Endothelial cell of umbilical vein (primary cell): Measurements from ENCODE around the gene SH3TC2. TPM values are rescaled to one million over a fixed set of nuclear protein-coding genes. Genes with fewer than 3 reads are reported as not detected.

Experiments used
- BruUV-seq: library from RNA; stranded (reverse); fragments of 400-500 nt; replicated peaks from 2 replicates; lab custom pipeline; 2021; lab: Mats Ljungman, UMichigan
- CTCF ChIA-PET: fragments of 300-600, 350-600 bp; sonication (Branson Sonifier 250); formaldehyde crosslinking; loops from one replicate; lab custom pipeline; 2021; ENCODE audit warnings: antibody characterized with exemption, inconsistent platforms; lab: Charles Lee
- POLR2A ChIA-PET: fragments of 300-600, 350-600 bp; sonication (Branson Sonifier 250); formaldehyde crosslinking; loops from one replicate; lab custom pipeline; 2021; ENCODE audit warnings: antibody characterized with exemption, inconsistent platforms; lab: Charles Lee
- DNase-seq: peaks from one replicate; pipeline ENCODE4 v3.0.0-alpha.2; 2011; ENCODE audit warnings: low read depth, low spot score
- FAIRE-seq: peaks from 2 replicates; lab custom pipeline; 2011; peaks lifted over from hg19 to GRCh38; lab: Jason Lieb, UNC
- H2AFZ ChIP-seq: 2 replicates; pipeline ENCODE4 v1.6.0; 2012; ENCODE audit warnings: low read depth, low read length, control low read depth, inconsistent platforms
- H3K27ac ChIP-seq: 2 replicates; pipeline ENCODE4 v1.5.1; 2011; ENCODE audit warnings: low read depth, mild to moderate bottlenecking, control low read depth, low read length, moderate library complexity; ENCODE audit not compliant: insufficient read depth
- H3K27me3 ChIP-seq, 2 experiments: 2 replicates each; pipeline versions ENCODE4 v1.6.0 to v1.6.1; 2011; ENCODE audit warnings: low read length in 2 of 2, mixed read lengths in 1 of 2; ENCODE audit not compliant: control insufficient read depth in 2 of 2, insufficient read depth in 2 of 2
- H3K36me3 ChIP-seq, 2 experiments: 2 replicates in 1 of 2; 3 replicates in 1 of 2; pipeline ENCODE4 v1.5.1; 2011; ENCODE audit warnings: low read length in 2 of 2, mild to moderate bottlenecking in 1 of 2, moderate library complexity in 1 of 2; ENCODE audit not compliant: control insufficient read depth in 2 of 2, insufficient read depth in 2 of 2; ENCODE audit errors: extremely low read depth in 1 of 2
- H3K4me1 ChIP-seq: 3 replicates; pipeline ENCODE4 v1.5.1; 2011; ENCODE audit warnings: mild to moderate bottlenecking, low read length; ENCODE audit not compliant: control insufficient read depth, insufficient read depth; ENCODE audit errors: extremely low read depth
- H3K4me2 ChIP-seq: 2 replicates; pipeline ENCODE4 v1.6.1; 2011; ENCODE audit warnings: low read length, control low read depth, mixed read lengths; ENCODE audit not compliant: insufficient read depth
- H3K4me3 ChIP-seq, 3 experiments: fragments of 200-600 bp in 1 of 3; sonication (generic), shearing (Covaris generic) in 1 of 3; replicated peaks in 1 of 3; 2 replicates each; pipeline ENCODE4 v1.5.1; 2011 to 2016; ENCODE audit warnings: control low read depth in 3 of 3, low read length in 3 of 3, mild to moderate bottlenecking in 2 of 3, inconsistent platforms in 1 of 3, low read depth in 1 of 3, moderate library complexity in 1 of 3; ENCODE audit not compliant: insufficient read depth in 1 of 3
- H3K79me2 ChIP-seq: 2 replicates; pipeline ENCODE4 v1.6.0; 2012; ENCODE audit warnings: low read length, inconsistent platforms; ENCODE audit not compliant: control insufficient read depth, insufficient read depth
- H3K9ac ChIP-seq: replicated peaks from 2 replicates; pipeline ENCODE3; 2011; ENCODE audit warnings: low read length, control low read depth; ENCODE audit not compliant: insufficient read depth; ENCODE audit errors: extremely low read depth
- H3K9me1 ChIP-seq: replicated peaks from 3 replicates; pipeline ENCODE4 v1.6.0; 2011; ENCODE audit warnings: mild to moderate bottlenecking, low read length; ENCODE audit not compliant: control insufficient read depth, insufficient read depth; ENCODE audit errors: extremely low read depth
- H3K9me3 ChIP-seq: replicated peaks from 2 replicates; pipeline ENCODE4 v1.5.1; 2012; ENCODE audit warnings: low read length, inconsistent platforms; ENCODE audit not compliant: control insufficient read depth, insufficient read depth
- H4K20me1 ChIP-seq: replicated peaks from 2 replicates; pipeline ENCODE3; 2011; ENCODE audit warnings: mild to moderate bottlenecking, low read length; ENCODE audit not compliant: control insufficient read depth, insufficient read depth; ENCODE audit errors: extremely low read depth
- CTCF ChIP-seq, 2 donors: IDR thresholded peaks; 1 replicate in 1 of 2; 2 replicates in 1 of 2; pipeline ENCODE4 v1.5.1; 2011; ENCODE audit warnings: low read length in 2 of 2, mild to moderate bottlenecking in 2 of 2, moderate library complexity in 2 of 2, control low read depth in 1 of 2, inconsistent platforms in 1 of 2, low read depth in 1 of 2; ENCODE audit not compliant: insufficient read depth in 1 of 2; ENCODE audit errors: extremely low read depth in 1 of 2
- EZH2 ChIP-seq: IDR thresholded peaks from 2 replicates; pipeline ENCODE4 v1.6.1; 2012; ENCODE audit warnings: borderline replicate concordance, low read depth, mild to moderate bottlenecking, moderate library complexity, low read length, inconsistent platforms; ENCODE audit not compliant: severe bottlenecking
- FOS ChIP-seq: IDR thresholded peaks from 2 replicates; pipeline ENCODE4 v1.6.1; 2011; ENCODE audit warnings: mild to moderate bottlenecking, low read length, moderate library complexity, borderline replicate concordance; ENCODE audit not compliant: insufficient read depth
- GATA2 ChIP-seq: IDR thresholded peaks from 2 replicates; pipeline ENCODE4 v1.7.0; 2011; ENCODE audit warnings: low read depth, mild to moderate bottlenecking, moderate library complexity, mixed read lengths, low read length; ENCODE audit not compliant: insufficient read length, insufficient read depth
- JUN ChIP-seq: IDR thresholded peaks from 2 replicates; pipeline ENCODE4 v1.6.1; 2011; ENCODE audit warnings: borderline replicate concordance, low read depth; ENCODE audit not compliant: insufficient read length, insufficient read depth
- MAX ChIP-seq: IDR thresholded peaks from 2 replicates; pipeline ENCODE4 v1.6.1; 2011; ENCODE audit not compliant: insufficient read depth, insufficient read length
- MYC ChIP-seq: IDR thresholded peaks from one replicate; pipeline ENCODE4 v1.6.1; 2011; ENCODE audit warnings: mild to moderate bottlenecking, low read depth, low read length
- POLR2A ChIP-seq: IDR thresholded peaks from 2 replicates; pipeline ENCODE4 v1.6.1; 2012; ENCODE audit warnings: low read depth, mild to moderate bottlenecking, control low read depth, low read length
- POLR2AphosphoS5 ChIP-seq: IDR thresholded peaks from 2 replicates; pipeline ENCODE4 v1.6.1; 2012; ENCODE audit warnings: low read depth, mild to moderate bottlenecking, control low read depth, low read length, moderate library complexity; ENCODE audit not compliant: insufficient read depth
- dilution Hi-C: fragments of 300-500 bp; cut with MboI; formaldehyde crosslinking; loops from one replicate; pipeline ENCODE4 v1.15.0; 2019; ENCODE audit warnings: low sequenced_read_pairs; ENCODE audit not compliant: extremely low pct_ligation_motif_present
- intact Hi-C: fragments of 100-400 bp; cut with micrococcal nuclease; formaldehyde crosslinking; loops from one replicate; pipeline ENCODE4 v1.10.0; 2022
- polyA plus RNA-seq, 4 experiments: library from polyadenylated mRNA; depleted of rRNA in 3 of 4; stranded (reverse) in 3 of 4; unstranded in 1 of 4; fragments of >200 nt; gene quantifications; 2 replicates each; pipeline versions ENCODE4 v1.2.1 to v1.2.3, GENCODE V29; 2011 to 2012; ENCODE audit warnings: missing spikeins in 1 of 4
- total RNA-seq: library from RNA; stranded (reverse); gene quantifications from 2 replicates; pipeline ENCODE4 v1.2.3, GENCODE V29; 2021

SH3TC2 gene
- total and polyA plus RNA-seq, 2 donors (not counting 3 experiments of a cell fraction or from before 2014, with no cell fraction given): 0.91 to 4.3 TPM

DNA sequence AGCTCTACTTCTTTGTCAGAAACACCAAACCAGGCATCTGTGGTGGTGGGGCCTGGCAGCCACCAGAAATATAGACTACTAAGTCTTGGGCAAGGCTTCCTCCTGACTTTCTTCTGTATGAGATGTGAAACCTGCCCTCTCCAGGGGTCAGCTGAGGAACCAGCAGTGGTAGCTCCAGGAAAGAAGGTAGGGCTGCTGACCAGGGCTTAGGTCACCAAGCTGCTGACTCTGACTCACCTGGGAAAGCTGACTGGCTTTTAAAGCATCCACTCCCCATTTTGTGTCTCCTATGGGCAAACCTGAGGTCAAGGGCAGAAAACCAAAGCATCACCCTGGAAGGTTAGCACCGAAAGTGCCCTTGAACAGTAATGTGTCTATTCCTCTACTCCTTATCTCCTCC lies 10.4 kb upstream of the SH3TC2 start:
- dilution Hi-C loops: no loop called here
- no peak for FAIRE-seq
- Histone ChIP-seq H3K36me3 (no peaks in the 10 kb centered on the region), H3K4me3 (no peak overlapping the region), H4K20me1 (no peaks in the 10 kb centered on the region), H3K4me2 (no peak overlapping the region), H3K27ac (no peak overlapping the region), H3K9ac (no peak overlapping the region), H2AFZ (no peak overlapping the region), H3K27me3 (no peaks in the 10 kb centered on the region), H3K9me3 (no peaks in the 10 kb centered on the region), H3K9me1 (no peaks in the 10 kb centered on the region), H3K4me1 (no peaks in the 10 kb centered on the region), H3K79me2 (no peaks in the 10 kb centered on the region)
- BruUV-seq: no TSS peak
- no peak for TF ChIP-seq POLR2A
- TF ChIP-seq EZH2: no peak
- no peak for TF ChIP-seq POLR2AphosphoS5
- no peak for TF ChIP-seq MYC
- no peak for TF ChIP-seq MAX
- no peak for TF ChIP-seq CTCF (IDR thresholded peaks at IDR 0.05; ENCODE audit: extremely low read depth in 1 of 2, insufficient read depth in 1 of 2, low read depth in 1 of 2, low read length in 2 of 2)
- no peak for TF ChIP-seq GATA2
- no peak for TF ChIP-seq FOS
- no peak for TF ChIP-seq JUN
- ChIA-PET CTCF (interaction anchor here (1.0 to 1.8 kb wide), 2 partner anchors 42 to 340 kb away, joined by 3 to 7 read pairs; no protein-coding TSS in a partner anchor), POLR2A (no interaction called here)
- no peak for DNase-seq
- intact Hi-C loops: no loop called here
